Ectodermal cell (in vitro differentiated cells): ENCODE data around the gene KRT33B.
"Not testable (repeated sequence)": the region's sequence is repeated elsewhere in the genome, so short reads cannot be mapped to it uniquely, and the experiment has no call there.

Source experiments
- H3K27ac ChIP-seq: 2 replicates; pipeline ENCODE4 v1.7.0; 2013; ENCODE audit warnings: mild to moderate bottlenecking, low read depth, low read length; ENCODE audit not compliant: insufficient read depth, poor library complexity, severe bottlenecking
- H3K27me3 ChIP-seq: 2 replicates; pipeline ENCODE4 v1.7.0; 2013; ENCODE audit warnings: mild to moderate bottlenecking, low read length; ENCODE audit not compliant: insufficient read depth, control insufficient read depth, poor library complexity, severe bottlenecking
- H3K36me3 ChIP-seq: one replicate; pipeline ENCODE4 v1.7.0; 2013; ENCODE audit warnings: low read length; ENCODE audit not compliant: control insufficient read depth, insufficient read depth
- H3K4me1 ChIP-seq: one replicate; pipeline ENCODE4 v1.7.0; 2013; ENCODE audit warnings: low read length; ENCODE audit not compliant: control insufficient read depth, insufficient read depth
- H3K4me3 ChIP-seq: 2 replicates; pipeline ENCODE4 v1.7.0; 2013; ENCODE audit warnings: low read depth, low read length, control low read depth; ENCODE audit not compliant: insufficient read depth
- H3K9me3 ChIP-seq: 2 replicates; pipeline ENCODE4 v1.7.0; 2013; ENCODE audit warnings: mild to moderate bottlenecking, low read length, moderate library complexity; ENCODE audit not compliant: control insufficient read depth
- WGBS, 2 experiments: methylation state at CpG; one replicate each; pipeline ENCODE4 v1.1.7; 2013; ENCODE audit warnings: missing lambda C conversion rate in 2 of 2; 5-methylcytosine and 5-hydroxymethylcytosine counted together

Gene KRT33B

DNA sequence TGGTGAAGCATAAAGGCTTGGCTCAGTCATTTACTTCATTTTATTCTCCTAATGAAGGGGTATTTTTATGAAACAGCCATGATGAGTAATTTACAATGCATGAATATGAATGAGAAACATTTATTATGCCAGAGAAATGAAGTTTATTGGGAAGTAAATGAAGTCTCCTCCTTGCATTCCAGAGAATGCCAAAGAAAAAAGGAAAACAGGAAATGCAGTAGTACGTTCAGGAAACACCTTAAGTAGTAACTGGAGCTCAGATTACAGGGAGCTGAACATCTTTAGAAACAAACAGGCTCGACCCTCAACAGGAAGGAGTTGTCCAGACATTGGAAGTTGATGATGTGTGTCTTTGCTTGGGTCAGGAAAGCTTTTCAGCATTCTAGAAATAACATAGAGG, 7.9 kb upstream of the KRT33B start:
- H3K36me3 ChIP-seq: no peaks in the 10 kb centered on the region
- WGBS, 2 experiments: 80 to 84% methylated on average over 2 of the region's 2 CpGs
- H3K4me3 ChIP-seq: no peak overlapping the region

GRCh38 chr17:41369023-41369422, 590 bp downstream of the KRT33B start:
- Histone ChIP-seq H3K36me3 (no peaks in the 10 kb centered on the region), H3K27ac (no peak overlapping the region), H3K9me3 (no peaks in the 10 kb centered on the region), H3K4me1 (no peaks in the 10 kb centered on the region), H3K4me3 (no peak overlapping the region), H3K27me3 (no peaks in the 10 kb centered on the region)
- 96 to 100% methylated on average over 2 of the region's 2 CpGs for WGBS, 2 experiments

More for the DNA sequence above, 7.9 kb upstream of the KRT33B start:
- no peaks in the 10 kb centered on the region for H3K27me3 ChIP-seq
- H3K4me1 ChIP-seq: no peaks in the 10 kb centered on the region
- no peak overlapping the region for H3K27ac ChIP-seq
- no peaks in the 10 kb centered on the region for H3K9me3 ChIP-seq

- H3K27ac ChIP-seq: no peak overlapping the region
- H3K9me3 ChIP-seq: no peaks in the 10 kb centered on the region
- H3K4me3 ChIP-seq: no peak overlapping the region
- H3K36me3 ChIP-seq: no peaks in the 10 kb centered on the region
- H3K4me1 ChIP-seq: no peaks in the 10 kb centered on the region
- H3K27me3 ChIP-seq: no peaks in the 10 kb centered on the region
- 81 to 83% methylated on average over 10 of the region's 10 CpGs for WGBS, 2 experiments
Observed at GRCh38 chr17:41367426-41368075, 2.1 kb downstream of the KRT33B start.

DNA sequence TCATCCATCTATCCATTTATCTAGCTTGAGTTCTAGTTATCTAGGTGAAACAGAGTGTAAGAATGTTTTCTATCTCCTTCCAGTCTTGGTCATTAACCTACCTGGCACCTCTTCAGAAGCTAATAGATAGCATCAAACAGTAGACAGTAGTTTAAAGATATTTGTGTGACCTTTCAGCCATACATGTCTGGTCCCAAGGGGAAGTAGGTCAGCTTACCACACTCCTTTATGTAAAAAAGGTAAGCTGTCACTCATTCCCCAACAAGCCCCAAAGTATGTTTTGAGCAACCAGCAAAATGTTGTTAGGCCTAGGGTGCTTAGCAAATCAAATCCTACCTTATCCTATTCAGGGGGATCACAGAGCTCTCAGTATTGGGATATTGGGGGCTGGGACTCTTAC, 3.5 kb downstream of the KRT33B start:
- Histone ChIP-seq H3K27me3 (no peaks in the 10 kb centered on the region), H3K36me3 (no peaks in the 10 kb centered on the region), H3K4me1 (no peaks in the 10 kb centered on the region), H3K4me3 (no peak overlapping the region), H3K27ac (no peak overlapping the region), H3K9me3 (no peaks in the 10 kb centered on the region)

DNA sequence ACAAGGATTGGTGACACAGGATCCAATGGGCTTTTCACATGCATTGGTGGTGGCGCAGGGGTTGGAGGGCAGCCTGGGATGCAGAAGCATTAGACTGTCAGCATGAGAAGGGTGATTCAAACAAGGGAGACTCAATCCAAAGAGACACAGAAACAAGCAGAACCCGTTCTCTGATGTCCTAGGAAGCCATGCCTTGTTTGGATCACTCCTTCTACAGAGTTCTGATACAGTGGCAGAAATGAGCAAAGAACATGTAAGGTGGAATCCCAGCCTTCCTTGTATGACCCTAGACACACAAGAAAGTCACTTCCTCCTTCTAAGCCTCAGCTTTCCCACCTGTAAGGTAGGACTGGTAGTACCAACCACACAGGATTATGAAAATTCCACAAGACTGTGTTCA, 5.7 kb downstream of the KRT33B start:
- Histone ChIP-seq H3K4me1 (no peaks in the 10 kb centered on the region), H3K27me3 (no peaks in the 10 kb centered on the region), H3K9me3 (no peaks in the 10 kb centered on the region), H3K4me3 (no peak overlapping the region), H3K27ac (no peak overlapping the region), H3K36me3 (no peaks in the 10 kb centered on the region)
- WGBS, 2 experiments: 91 to 95% methylated on average over 2 of the region's 2 CpGs

DNA sequence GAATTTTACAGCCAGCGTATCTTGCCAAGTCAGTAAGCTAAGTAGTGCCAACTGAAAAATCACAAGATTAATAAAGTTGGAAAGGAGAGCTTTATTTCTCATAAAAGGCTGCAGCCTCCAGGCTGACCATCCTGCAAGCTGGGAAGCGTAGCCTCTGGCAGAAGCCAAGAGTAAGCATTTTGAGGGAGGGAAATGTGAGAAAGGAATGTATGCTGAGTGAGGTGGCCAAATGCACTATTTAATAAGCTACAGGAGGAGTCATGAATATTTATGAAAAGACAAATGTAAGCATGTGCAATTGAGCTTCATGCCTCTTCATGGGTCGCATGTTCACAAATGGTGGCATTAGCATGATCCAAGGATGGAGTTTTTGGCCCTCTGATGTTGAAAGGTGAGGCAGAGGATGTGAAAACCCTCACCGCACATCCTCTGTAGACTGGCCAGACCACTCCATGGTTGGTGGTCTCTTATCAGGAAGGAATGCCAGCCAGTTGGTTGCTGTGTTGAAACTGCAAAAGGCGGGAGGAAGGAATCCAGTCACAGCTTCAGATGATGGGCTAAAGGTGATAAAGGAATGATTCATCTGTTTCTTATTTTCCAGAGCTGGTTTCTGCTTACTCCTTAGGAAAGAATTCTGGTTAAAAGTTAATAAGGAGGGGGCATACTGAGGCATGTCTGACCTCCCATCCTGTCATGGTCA, 9.2 kb downstream of the KRT33B start:
- H3K4me3 ChIP-seq: no peak overlapping the region
- no peaks in the 10 kb centered on the region for H3K9me3 ChIP-seq
- WGBS, 2 experiments: 92 to 93% methylated on average over 5 of the region's 5 CpGs
- no peaks in the 10 kb centered on the region for H3K27me3 ChIP-seq
- no peaks in the 10 kb centered on the region for H3K36me3 ChIP-seq
- no peak overlapping the region for H3K27ac ChIP-seq
- H3K4me1 ChIP-seq: no peaks in the 10 kb centered on the region

DNA sequence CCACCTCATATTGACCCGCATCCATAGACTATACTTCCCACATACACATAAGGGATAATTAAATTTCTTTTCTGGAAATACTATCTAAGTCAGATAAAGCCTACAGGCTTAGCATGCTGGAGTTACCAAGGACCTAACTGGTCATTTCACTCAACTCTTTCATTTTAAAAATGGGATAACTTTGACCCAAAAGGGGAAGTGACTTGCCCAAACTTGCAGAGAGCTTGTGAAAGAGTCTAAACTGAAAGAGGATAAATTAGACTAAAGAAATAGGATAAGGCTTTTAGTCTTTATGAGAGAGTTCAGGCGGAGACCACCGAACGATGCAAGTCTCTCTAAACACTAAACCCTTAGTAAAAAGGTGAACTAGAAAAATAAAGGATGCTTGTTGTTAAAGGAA, 15.1 kb downstream of the KRT33B start:
- no peaks in the 10 kb centered on the region for H3K36me3 ChIP-seq
- no peak overlapping the region for H3K27ac ChIP-seq
- H3K4me1 ChIP-seq: no peaks in the 10 kb centered on the region
- no peaks in the 10 kb centered on the region for H3K9me3 ChIP-seq
- no peak overlapping the region for H3K4me3 ChIP-seq
- no peaks in the 10 kb centered on the region for H3K27me3 ChIP-seq
- 95 to 100% methylated on average over 4 of the region's 4 CpGs for WGBS, 2 experiments

DNA sequence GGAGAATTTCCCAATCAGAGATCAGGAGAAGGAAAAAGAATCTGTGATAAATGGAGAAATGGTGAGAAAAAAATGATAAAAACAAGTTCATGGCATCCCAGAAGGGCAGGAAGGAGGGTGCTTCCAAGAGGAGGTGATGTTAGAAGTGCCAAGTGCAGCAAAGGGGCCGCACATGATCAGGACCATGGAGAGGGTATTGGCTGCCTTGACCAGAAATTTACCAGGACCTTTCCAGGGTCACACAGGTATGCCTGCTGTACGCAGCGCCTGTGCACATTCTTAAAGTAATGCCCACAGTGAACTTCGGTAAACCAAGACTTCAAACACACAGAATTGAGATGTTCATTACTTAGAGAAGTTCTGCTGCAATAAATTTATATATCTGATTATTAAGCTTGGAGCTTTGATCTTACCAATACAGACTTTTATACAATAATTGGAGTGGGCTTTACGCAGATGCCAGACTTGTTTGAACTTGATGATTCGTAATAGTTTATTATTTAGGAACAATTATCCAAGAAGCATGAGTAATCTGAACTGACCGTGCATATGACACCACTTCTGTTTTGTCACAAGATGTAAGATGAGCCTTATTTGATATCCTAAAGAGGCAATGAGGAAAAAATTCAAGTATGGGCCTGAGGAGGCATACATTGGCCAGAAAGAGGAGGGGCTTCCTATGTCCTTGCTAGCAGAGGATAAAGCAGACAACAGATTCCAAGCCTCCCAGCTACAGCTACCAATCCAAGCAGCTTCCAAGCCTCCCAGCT, 16.8 kb downstream of the KRT33B start:
- WGBS, 2 experiments: 89 to 91% methylated on average over 7 of the region's 7 CpGs
- no peaks in the 10 kb centered on the region for H3K36me3 ChIP-seq
- no peak overlapping the region for H3K27ac ChIP-seq
- H3K27me3 ChIP-seq: no peaks in the 10 kb centered on the region
- H3K4me1 ChIP-seq: no peaks in the 10 kb centered on the region
- no peaks in the 10 kb centered on the region for H3K9me3 ChIP-seq
- no peak overlapping the region for H3K4me3 ChIP-seq

GRCh38 chr17:41351177-41351576, 18.4 kb downstream of the KRT33B start:
- H3K27ac ChIP-seq: no peak overlapping the region
- H3K27me3 ChIP-seq: no peaks in the 10 kb centered on the region
- H3K4me1 ChIP-seq: no peaks in the 10 kb centered on the region
- no peak overlapping the region for H3K4me3 ChIP-seq
- 89 to 100% methylated on average over 2 of the region's 2 CpGs for WGBS, 2 experiments
- H3K9me3 ChIP-seq: no peaks in the 10 kb centered on the region
- H3K36me3 ChIP-seq: no peaks in the 10 kb centered on the region

GRCh38 chr17:41350381-41350878, 19.2 kb downstream of the KRT33B start, which contains the start of gene KRT33A:
Gene KRT33A (minus strand): TSS chr17:41350828. CDS start chr17:41350767, 61 bp downstream.
- H3K36me3 ChIP-seq, H3K4me1 ChIP-seq, H3K4me3 ChIP-seq, H3K27me3 ChIP-seq, H3K9me3 ChIP-seq, H3K27ac ChIP-seq: not testable (repeated sequence)
- 90 to 92% methylated on average over 16 of the region's 16 CpGs for WGBS, 2 experiments
